Adipocyte (in vitro differentiated cells): ENCODE data around the gene MOV10.

Experiments
- DNase-seq: peaks from one replicate; pipeline ENCODE4 v3.0.0-alpha.2; 2015; ENCODE audit warnings: low read depth
- H3K27me3 ChIP-seq: replicated peaks from 2 replicates; pipeline ENCODE4 v1.7.0; 2013; ENCODE audit warnings: mild to moderate bottlenecking, low read length, moderate library complexity; ENCODE audit not compliant: control insufficient read depth, insufficient read depth
- H3K36me3 ChIP-seq: 2 replicates; pipeline ENCODE4 v1.7.0; 2013; ENCODE audit warnings: low read length, mild to moderate bottlenecking, moderate library complexity; ENCODE audit not compliant: control insufficient read depth, insufficient read depth, severe bottlenecking
- H3K4me1 ChIP-seq: 2 replicates; pipeline ENCODE4 v1.7.0; 2013; ENCODE audit warnings: mild to moderate bottlenecking, low read length, moderate library complexity; ENCODE audit not compliant: control insufficient read depth, insufficient read depth
- H3K4me3 ChIP-seq: 2 replicates; pipeline ENCODE4 v1.7.0; 2013; ENCODE audit warnings: mild to moderate bottlenecking, low read length, moderate library complexity
- H3K9ac ChIP-seq: 2 replicates; pipeline ENCODE4 v1.7.0; 2013; ENCODE audit warnings: mild to moderate bottlenecking, low read length, moderate library complexity
- H3K9me3 ChIP-seq: 2 replicates; pipeline ENCODE4 v1.7.0; 2013; ENCODE audit warnings: mild to moderate bottlenecking, low read length, moderate library complexity; ENCODE audit not compliant: control insufficient read depth

MOV10 gene

DNA sequence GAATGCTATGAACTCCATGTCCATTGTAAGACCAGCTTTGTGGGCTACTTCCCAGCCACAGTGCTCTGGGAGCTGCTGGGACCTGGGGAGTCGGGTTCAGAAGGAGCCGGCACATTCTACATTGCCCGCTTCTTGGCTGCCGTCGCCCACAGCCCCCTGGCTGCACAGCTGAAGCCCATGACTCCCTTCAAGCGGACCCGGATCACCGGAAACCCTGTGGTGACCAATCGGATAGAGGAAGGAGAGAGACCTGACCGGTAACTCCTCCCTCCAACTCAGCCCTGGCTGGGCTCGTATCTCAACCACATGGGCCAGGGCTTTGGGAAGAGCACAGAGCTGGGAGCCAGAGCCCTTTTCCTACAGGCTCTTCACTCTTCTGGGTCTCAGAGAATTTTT, 15.4 kb downstream of the MOV10 start:
- Histone ChIP-seq H3K9ac (no peak overlapping the region), H3K4me3 (no peak overlapping the region), H3K4me1 (peaks cover 3% of the 10 kb centered on the region), H3K36me3 (peaks cover 34% of the 10 kb centered on the region), H3K9me3 (no peaks in the 10 kb centered on the region), H3K27me3 (no peaks in the 10 kb centered on the region)
- DNase-seq = no peak

GRCh38 chr1:112692681-112693080, 18.2 kb downstream of the MOV10 start:
- H3K4me3 ChIP-seq = no peak overlapping the region
- H3K9ac ChIP-seq = no peak overlapping the region
- H3K4me1 ChIP-seq = peaks cover 3% of the 10 kb centered on the region
- DNase-seq = no peak
- H3K27me3 ChIP-seq = no peaks in the 10 kb centered on the region
- H3K9me3 ChIP-seq = no peaks in the 10 kb centered on the region
- H3K36me3 ChIP-seq = peaks cover 50% of the 10 kb centered on the region

DNA sequence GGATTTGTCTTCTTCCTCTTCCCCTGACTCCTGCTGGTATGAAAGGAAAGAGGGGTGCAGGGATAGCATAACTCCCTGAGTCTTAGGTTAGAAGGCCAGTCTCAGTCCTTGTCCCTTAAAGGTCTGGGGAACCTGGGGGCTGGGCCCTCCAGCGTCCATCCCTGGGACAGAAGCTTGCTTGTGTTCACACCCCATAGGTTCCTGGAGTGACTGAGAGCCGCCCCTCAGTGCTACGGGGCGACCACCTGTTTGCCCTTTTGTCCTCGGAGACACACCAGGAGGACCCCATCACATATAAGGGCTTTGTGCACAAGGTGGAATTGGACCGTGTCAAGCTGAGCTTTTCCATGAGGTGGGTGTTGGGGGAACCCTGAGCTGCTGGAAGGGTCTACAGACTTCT, 19.4 kb downstream of the MOV10 start:
- Histone ChIP-seq H3K9me3 (no peaks in the 10 kb centered on the region), H3K4me3 (no peak overlapping the region), H3K4me1 (peaks cover 3% of the 10 kb centered on the region), H3K27me3 (no peaks in the 10 kb centered on the region), H3K9ac (no peak overlapping the region), H3K36me3 (peaks cover 57% of the 10 kb centered on the region)
- DNase-seq = no peak

DNA sequence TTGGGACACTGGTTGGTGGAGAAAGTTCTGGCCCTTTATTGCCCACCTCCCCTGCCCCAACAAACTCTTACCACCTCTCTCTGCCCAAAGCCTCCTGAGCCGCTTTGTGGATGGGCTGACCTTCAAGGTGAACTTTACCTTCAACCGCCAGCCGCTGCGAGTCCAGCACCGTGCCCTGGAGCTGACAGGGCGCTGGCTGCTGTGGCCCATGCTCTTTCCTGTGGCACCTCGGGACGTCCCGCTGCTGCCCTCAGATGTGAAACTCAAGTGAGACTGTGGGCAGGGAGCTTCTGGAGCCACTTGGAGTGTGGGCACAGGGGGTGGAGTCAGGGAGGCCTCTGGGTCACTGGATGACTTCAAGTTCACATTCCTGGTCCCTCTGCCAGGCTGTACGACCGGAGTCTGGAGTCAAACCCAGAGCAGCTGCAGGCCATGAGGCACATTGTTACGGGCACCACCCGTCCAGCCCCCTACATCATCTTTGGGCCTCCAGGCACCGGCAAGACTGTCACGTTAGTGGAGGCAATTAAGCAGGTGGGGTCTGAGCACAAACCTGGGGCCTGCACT, 20.0 kb downstream of the MOV10 start:
- Histone ChIP-seq H3K36me3 (peaks cover 59% of the 10 kb centered on the region), H3K4me3 (no peak overlapping the region), H3K27me3 (no peaks in the 10 kb centered on the region), H3K9ac (no peak overlapping the region), H3K9me3 (no peaks in the 10 kb centered on the region), H3K4me1 (peaks cover 3% of the 10 kb centered on the region)
- DNase-seq = no peak

DNA sequence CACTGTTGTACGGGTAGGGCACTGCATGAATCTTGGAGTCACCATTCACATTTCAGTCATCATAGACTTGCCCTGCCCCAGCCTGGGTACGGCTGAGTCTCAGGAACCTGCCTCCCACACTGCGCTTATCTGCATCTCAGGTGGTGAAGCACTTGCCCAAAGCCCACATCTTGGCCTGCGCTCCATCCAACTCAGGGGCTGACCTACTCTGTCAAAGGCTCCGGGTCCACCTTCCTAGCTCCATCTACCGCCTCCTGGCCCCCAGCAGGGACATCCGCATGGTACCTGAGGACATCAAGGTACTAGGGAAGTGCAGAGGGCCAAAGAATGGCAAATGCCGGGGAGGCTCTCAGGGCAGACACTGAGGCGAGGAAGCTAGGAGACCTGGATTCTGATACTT, 20.8 kb downstream of the MOV10 start:
- Histone ChIP-seq H3K9me3 (no peaks in the 10 kb centered on the region), H3K9ac (no peak overlapping the region), H3K36me3 (peaks cover 61% of the 10 kb centered on the region), H3K27me3 (no peaks in the 10 kb centered on the region), H3K4me3 (no peak overlapping the region), H3K4me1 (peaks cover 9% of the 10 kb centered on the region)
- no peak for DNase-seq

GRCh38 chr1:112696578-112697314, 22.3 kb downstream of the MOV10 start:
- H3K36me3 ChIP-seq = peaks cover 65% of the 10 kb centered on the region
- no peak for DNase-seq
- H3K9ac ChIP-seq = no peak overlapping the region
- no peaks in the 10 kb centered on the region for H3K27me3 ChIP-seq
- no peak overlapping the region for H3K4me3 ChIP-seq
- peaks cover 21% of the 10 kb centered on the region for H3K4me1 ChIP-seq
- H3K9me3 ChIP-seq = no peaks in the 10 kb centered on the region

GRCh38 chr1:112697781-112698201, 23.3 kb downstream of the MOV10 start:
- Histone ChIP-seq H3K36me3 (peaks cover 65% of the 10 kb centered on the region), H3K9ac (no peak overlapping the region), H3K4me1 (peaks cover 31% of the 10 kb centered on the region), H3K9me3 (no peaks in the 10 kb centered on the region), H3K4me3 (no peak overlapping the region), H3K27me3 (no peaks in the 10 kb centered on the region)
- DNase-seq = no peak

- H3K4me3 ChIP-seq = no peak overlapping the region
- H3K36me3 ChIP-seq = peaks cover 69% of the 10 kb centered on the region
- no peak overlapping the region for H3K9ac ChIP-seq
- no peaks in the 10 kb centered on the region for H3K27me3 ChIP-seq
- H3K4me1 ChIP-seq = peaks cover 32% of the 10 kb centered on the region
- no peak for DNase-seq
- H3K9me3 ChIP-seq = no peaks in the 10 kb centered on the region
Observed at GRCh38 chr1:112698366-112699310, 24.2 kb downstream of the MOV10 start.

DNA sequence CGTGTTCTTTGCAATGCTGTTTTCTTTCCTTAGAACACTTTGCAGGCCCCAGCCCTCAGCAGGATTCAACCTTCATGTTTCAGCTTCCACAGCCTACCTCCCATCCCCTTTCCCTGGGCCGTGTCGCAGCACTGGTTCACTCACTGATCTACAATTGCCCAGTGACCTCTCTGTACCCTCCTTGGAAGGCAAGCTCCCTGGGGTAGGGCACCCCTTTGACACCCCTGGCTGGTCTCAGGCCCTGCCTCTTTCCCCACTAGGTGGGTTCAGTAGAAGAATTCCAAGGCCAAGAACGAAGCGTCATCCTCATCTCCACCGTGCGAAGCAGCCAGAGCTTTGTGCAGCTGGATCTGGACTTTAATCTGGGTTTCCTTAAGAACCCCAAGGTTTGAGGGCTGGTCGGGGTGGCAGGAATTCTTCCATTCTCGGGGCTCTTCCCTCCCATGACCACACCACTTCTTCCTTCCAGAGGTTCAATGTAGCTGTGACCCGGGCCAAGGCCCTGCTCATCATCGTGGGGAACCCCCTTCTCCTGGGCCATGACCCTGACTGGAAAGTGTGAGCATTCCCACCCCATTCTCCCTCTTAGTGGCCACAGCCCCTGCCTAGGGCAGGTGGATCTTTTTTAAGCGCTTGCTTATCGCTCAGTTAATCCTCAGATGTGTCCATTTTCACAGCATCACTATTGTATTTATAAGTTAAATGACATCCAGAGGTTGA, 25.1 kb downstream of the MOV10 start:
- no peak for DNase-seq
- peaks cover 42% of the 10 kb centered on the region for H3K4me1 ChIP-seq
- no peaks in the 10 kb centered on the region for H3K27me3 ChIP-seq
- H3K4me3 ChIP-seq = no peak overlapping the region
- H3K36me3 ChIP-seq = peaks cover 62% of the 10 kb centered on the region
- H3K9me3 ChIP-seq = no peaks in the 10 kb centered on the region
- peak overlapping the region; percentile 5 for H3K9ac ChIP-seq

DNA sequence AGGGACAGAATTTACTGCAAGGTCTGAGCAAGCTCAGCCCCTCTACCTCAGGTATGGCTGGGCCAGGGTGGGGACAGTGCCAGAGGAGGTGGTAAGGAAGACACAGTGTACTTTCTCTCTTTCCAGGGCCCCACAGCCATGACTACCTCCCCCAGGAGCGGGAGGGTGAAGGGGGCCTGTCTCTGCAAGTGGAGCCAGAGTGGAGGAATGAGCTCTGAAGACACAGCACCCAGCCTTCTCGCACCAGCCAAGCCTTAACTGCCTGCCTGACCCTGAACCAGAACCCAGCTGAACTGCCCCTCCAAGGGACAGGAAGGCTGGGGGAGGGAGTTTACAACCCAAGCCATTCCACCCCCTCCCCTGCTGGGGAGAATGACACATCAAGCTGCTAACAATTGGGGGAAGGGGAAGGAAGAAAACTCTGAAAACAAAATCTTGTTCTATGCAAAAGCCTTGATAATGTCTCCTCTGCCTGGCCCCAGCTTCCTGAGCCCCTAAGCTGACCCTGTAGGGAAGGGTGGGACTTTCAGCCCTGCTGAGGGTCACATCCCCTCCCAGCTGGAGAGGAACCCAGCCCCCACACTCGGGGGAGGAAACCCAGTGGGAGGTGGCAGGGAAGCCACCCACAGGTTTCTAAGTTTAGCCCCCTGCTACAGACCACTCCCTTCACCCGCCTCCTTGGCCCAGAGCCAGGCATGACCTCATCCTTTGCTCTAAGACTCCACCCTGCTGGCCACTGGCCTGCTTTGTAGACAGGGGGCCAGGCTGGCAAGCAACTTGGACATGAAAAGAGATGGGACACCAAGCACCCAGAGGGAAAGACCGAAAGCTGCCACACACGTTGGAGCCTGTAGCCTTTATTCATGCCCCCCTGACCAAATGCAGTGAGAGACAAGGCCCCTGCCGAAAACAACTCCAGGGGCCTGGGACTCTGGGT, 26.1 kb downstream of the MOV10 start:
- Histone ChIP-seq H3K4me3 (peak overlapping the region; percentile 57), H3K27me3 (no peaks in the 10 kb centered on the region), H3K4me1 (peaks cover 49% of the 10 kb centered on the region), H3K9ac (peak overlapping the region; percentile 74), H3K36me3 (peaks cover 53% of the 10 kb centered on the region), H3K9me3 (no peaks in the 10 kb centered on the region)
- peak; percentile 94 for DNase-seq
